RWPE2 (cell line): ENCODE data around the gene RBBP8NL.

Experiments used
- ATAC-seq: fragments of 200-7000 bp; cut with Tn5 transposase; 3 replicates; pipeline ENCODE4 v1.9.1; 2021; ENCODE audit warnings: low read depth
- DNase-seq: peaks from one replicate; pipeline ENCODE4 v3.0.0-alpha.2; 2020; ENCODE audit warnings: low spot score
- H3K27ac ChIP-seq: fragments of 450-650 bp; 2 replicates; pipeline ENCODE4 v1.5.1; 2017; ENCODE audit warnings: mild to moderate bottlenecking; ENCODE audit not compliant: poor library complexity, severe bottlenecking
- H3K27me3 ChIP-seq: fragments of 250-450 bp; sonication (Bioruptor Pico); 2 replicates; pipeline ENCODE4 v1.5.1; 2021; ENCODE audit warnings: mild to moderate bottlenecking, moderate library complexity; ENCODE audit not compliant: insufficient read depth, poor library complexity, severe bottlenecking
- H3K36me3 ChIP-seq: fragments of 250-450 bp; sonication (Bioruptor Pico); 2 replicates; pipeline ENCODE4 v1.5.1; 2020; ENCODE audit warnings: low read depth, mild to moderate bottlenecking, moderate library complexity
- H3K4me1 ChIP-seq: fragments of 250-450 bp; sonication (Bioruptor Pico); 2 replicates; pipeline ENCODE4 v1.5.1; 2021; ENCODE audit warnings: mild to moderate bottlenecking, moderate library complexity; ENCODE audit not compliant: insufficient read depth, poor library complexity, severe bottlenecking
- H3K4me3 ChIP-seq: fragments of 250-450 bp; sonication (Bioruptor Pico); 2 replicates; pipeline ENCODE4 v1.5.1; 2021; ENCODE audit warnings: mild to moderate bottlenecking, moderate library complexity; ENCODE audit not compliant: severe bottlenecking
- H3K9me3 ChIP-seq: fragments of 250-450 bp; sonication (Bioruptor Pico); 2 replicates; pipeline ENCODE4 v1.5.1; 2021; ENCODE audit warnings: mild to moderate bottlenecking, moderate library complexity; ENCODE audit not compliant: severe bottlenecking
- TF ChIP-seq, protein P1 (sequence below): fragments of 450-650 bp; IDR thresholded peaks from one replicate; pipeline ENCODE4 v1.5.1; 2017; ENCODE audit warnings: mild to moderate bottlenecking, moderate library complexity; ENCODE audit not compliant: poor library complexity, severe bottlenecking

RBBP8NL gene

GRCh38 chr20:62470459-62470858 lies 43.1 kb upstream of the RBBP8NL start:
- H3K27ac ChIP-seq: no peak overlapping the region
- DNase-seq (peak; percentile 78), ATAC-seq (no peak)
- no peak overlapping the region for H3K4me3 ChIP-seq
- TF ChIP-seq, protein P1, sequence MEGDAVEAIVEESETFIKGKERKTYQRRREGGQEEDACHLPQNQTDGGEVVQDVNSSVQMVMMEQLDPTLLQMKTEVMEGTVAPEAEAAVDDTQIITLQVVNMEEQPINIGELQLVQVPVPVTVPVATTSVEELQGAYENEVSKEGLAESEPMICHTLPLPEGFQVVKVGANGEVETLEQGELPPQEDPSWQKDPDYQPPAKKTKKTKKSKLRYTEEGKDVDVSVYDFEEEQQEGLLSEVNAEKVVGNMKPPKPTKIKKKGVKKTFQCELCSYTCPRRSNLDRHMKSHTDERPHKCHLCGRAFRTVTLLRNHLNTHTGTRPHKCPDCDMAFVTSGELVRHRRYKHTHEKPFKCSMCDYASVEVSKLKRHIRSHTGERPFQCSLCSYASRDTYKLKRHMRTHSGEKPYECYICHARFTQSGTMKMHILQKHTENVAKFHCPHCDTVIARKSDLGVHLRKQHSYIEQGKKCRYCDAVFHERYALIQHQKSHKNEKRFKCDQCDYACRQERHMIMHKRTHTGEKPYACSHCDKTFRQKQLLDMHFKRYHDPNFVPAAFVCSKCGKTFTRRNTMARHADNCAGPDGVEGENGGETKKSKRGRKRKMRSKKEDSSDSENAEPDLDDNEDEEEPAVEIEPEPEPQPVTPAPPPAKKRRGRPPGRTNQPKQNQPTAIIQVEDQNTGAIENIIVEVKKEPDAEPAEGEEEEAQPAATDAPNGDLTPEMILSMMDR: no peak
- no peaks in the 10 kb centered on the region for H3K4me1 ChIP-seq
- H3K9me3 ChIP-seq: no peaks in the 10 kb centered on the region
- H3K27me3 ChIP-seq: peaks cover 87% of the 10 kb centered on the region
- no peaks in the 10 kb centered on the region for H3K36me3 ChIP-seq

DNA sequence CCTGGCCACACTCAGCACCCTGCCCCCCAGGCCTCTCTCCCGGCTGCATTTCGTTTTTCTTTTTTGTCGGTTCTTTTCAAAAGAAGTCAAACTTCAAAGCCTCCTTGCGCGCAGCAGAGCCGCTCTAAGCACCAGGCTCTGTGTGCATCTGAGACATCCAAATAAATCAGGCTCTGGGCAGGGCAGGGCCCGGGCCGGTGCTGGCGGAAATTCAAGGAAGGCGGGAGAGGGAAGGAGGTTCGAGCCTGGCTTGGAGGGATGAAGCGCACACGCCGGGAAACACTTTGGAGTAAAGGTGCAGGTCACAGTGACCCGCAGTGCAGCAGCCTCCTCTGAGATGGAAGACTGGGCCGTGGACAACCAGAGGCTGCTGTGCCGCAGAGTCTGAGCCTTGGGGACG lies 42.7 kb upstream of the RBBP8NL start:
- DNase-seq (no peak), ATAC-seq (no peak)
- H3K27ac ChIP-seq: no peak overlapping the region
- H3K4me3 ChIP-seq: no peak overlapping the region
- no peaks in the 10 kb centered on the region for H3K9me3 ChIP-seq
- H3K4me1 ChIP-seq: no peaks in the 10 kb centered on the region
- no peaks in the 10 kb centered on the region for H3K36me3 ChIP-seq
- TF ChIP-seq, protein P1: no peak
- peaks cover 83% of the 10 kb centered on the region for H3K27me3 ChIP-seq

- Histone ChIP-seq H3K4me3 (no peak overlapping the region), H3K27ac (no peak overlapping the region), H3K27me3 (peaks cover 76% of the 10 kb centered on the region), H3K9me3 (no peaks in the 10 kb centered on the region), H3K4me1 (no peaks in the 10 kb centered on the region), H3K36me3 (no peaks in the 10 kb centered on the region)
- ATAC-seq (no peak), DNase-seq (peak; percentile 82)
- TF ChIP-seq, protein P1: no peak
Measured at GRCh38 chr20:62469352-62469751, 42.0 kb upstream of the RBBP8NL start.

DNA sequence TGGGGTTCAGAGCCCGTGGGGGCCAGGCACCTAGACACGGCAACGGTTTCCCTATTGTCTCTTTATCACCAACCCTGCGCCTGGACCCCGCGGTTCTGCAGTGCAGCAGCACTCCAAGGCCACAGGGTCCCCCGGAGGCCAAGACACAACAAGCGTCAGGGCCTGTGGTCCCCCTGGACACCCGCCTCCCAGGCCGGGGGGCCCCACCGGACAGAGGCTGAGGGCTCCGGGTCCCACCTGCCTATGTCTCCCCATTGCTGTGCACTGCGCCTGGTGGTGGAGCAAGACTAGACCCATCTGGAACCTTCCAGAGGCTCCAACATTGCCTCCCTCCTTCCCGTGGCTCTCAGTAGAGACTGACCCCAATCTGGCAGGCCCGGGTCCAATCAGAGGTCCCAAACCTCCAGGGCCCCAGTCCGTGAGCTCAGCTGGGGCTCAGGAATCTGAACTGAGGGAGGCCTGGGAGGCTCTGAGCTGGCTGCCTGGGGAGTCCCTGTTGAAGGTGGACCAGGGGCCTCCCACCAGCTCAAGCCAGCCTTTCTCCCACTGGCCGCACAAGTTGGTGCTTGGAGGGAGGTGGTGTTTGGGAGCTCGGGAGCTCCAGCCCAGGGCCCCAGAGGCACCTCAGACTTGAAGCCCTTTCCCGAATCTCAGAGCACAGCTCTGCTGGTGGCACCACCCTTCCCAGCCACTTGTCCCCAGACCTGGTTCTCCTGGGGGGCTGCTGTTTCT lies 39.6 kb upstream of the RBBP8NL start:
- H3K36me3 ChIP-seq: no peaks in the 10 kb centered on the region
- DNase-seq: no peak
- H3K27ac ChIP-seq: no peak overlapping the region
- ATAC-seq: peak; percentile 20
- peaks cover 52% of the 10 kb centered on the region for H3K27me3 ChIP-seq
- no peak overlapping the region for H3K4me3 ChIP-seq
- no peaks in the 10 kb centered on the region for H3K9me3 ChIP-seq
- H3K4me1 ChIP-seq: no peaks in the 10 kb centered on the region
- TF ChIP-seq, protein P1: no peak

DNA sequence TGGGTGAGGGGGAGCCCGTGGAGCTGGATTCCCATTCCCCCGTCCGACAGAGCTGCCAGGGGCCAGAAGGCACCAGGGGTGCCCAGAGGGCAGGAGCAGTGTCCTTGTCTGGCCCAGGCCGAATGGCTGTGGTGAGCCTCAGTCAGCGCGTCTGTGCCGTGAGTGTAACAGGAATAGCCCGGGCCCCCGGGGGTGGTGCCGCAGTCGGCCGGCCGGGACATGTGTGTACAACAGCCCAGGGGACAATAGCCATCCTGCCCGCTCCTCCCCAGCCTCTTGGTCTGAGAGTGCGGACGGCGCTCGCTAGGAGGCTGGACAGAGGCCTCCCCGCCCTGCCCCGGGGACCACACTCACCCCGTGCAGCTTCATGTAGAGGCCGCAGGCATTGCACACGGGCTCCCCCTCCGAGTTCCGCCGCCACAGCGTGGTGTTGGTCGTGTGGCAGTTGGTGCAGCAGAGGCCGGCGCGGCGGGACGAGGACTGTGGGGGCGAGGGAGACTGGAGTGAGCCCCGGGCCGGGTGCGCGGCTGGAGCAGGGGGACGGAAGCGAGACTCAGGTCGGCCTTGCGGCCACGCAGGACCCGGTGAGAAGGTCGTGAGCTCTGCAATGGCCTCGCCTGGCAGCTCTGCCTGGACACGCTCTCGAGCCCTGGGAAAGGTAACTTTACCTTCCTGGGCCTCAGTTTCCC lies 38.9 kb upstream of the RBBP8NL start:
- no peak overlapping the region for H3K27ac ChIP-seq
- no peaks in the 10 kb centered on the region for H3K9me3 ChIP-seq
- H3K4me3 ChIP-seq: no peak overlapping the region
- H3K36me3 ChIP-seq: no peaks in the 10 kb centered on the region
- ATAC-seq (peak; percentile 11; the same call in 2 of the 3 replicates), DNase-seq (no peak)
- TF ChIP-seq, protein P1: no peak
- no peaks in the 10 kb centered on the region for H3K4me1 ChIP-seq
- peaks cover 50% of the 10 kb centered on the region for H3K27me3 ChIP-seq
